SK-N-SH (cell line): ENCODE measurements around the gene PLA2G4B. TPM values are rescaled to one million over a fixed set of nuclear protein-coding genes. Genes with fewer than 3 reads are reported as not detected.

ENCODE experiments used
- CTCF ChIA-PET: fragments of 300-600, 350-600 bp; formaldehyde crosslinking; extraction: SDS; loops from one replicate; lab custom pipeline; 2021; lab: Yijun Ruan, JAX
- POLR2A ChIA-PET: fragments of 350-600 bp; sonication (Branson Sonifier 250); formaldehyde crosslinking; extraction: SDS; loops from one replicate; lab custom pipeline; 2020; ENCODE audit warnings: antibody characterized with exemption, inconsistent platforms; lab: Yijun Ruan, JAX
- DNase-seq: peaks from one replicate; pipeline ENCODE4 v3.0.0; 2012
- H2AFZ ChIP-seq: fragments of 200-600 bp; sonication (generic); 2 replicates; pipeline ENCODE4 v1.8.1; 2016; ENCODE audit warnings: antibody characterized with exemption, mild to moderate bottlenecking, low read depth
- H3F3A ChIP-seq: fragments of 200-600 bp; sonication (generic); replicated peaks from 2 replicates; pipeline ENCODE3; 2016; ENCODE audit warnings: antibody characterized with exemption, mild to moderate bottlenecking; ENCODE audit not compliant: insufficient read depth
- H3K27ac ChIP-seq, 2 experiments: fragments of 200-500 bp in 1 of 2; fragments of 200-600 bp in 1 of 2; sonication (Bioruptor generic) in 1 of 2; sonication (generic), shearing (Covaris generic) in 1 of 2; 2 replicates each; pipeline versions ENCODE4 v1.5.1 to v1.6.1; 2014 to 2016; ENCODE audit warnings: low read depth in 2 of 2, inconsistent platforms in 1 of 2, low read length in 1 of 2, mild to moderate bottlenecking in 1 of 2, mixed read lengths in 1 of 2
- H3K27me3 ChIP-seq: fragments of 200-600 bp; sonication (generic), shearing (Covaris generic); 2 replicates; pipeline ENCODE4 v1.6.1; 2016; ENCODE audit warnings: mixed run types; ENCODE audit not compliant: insufficient read depth
- H3K36me3 ChIP-seq, 2 experiments: fragments of 200-500 bp in 1 of 2; fragments of 200-600 bp in 1 of 2; sonication (Bioruptor generic) in 1 of 2; sonication (generic) in 1 of 2; replicated peaks in 1 of 2; 2 replicates each; pipeline versions ENCODE3 to v1.5.1; 2014 to 2016; ENCODE audit warnings: low read length in 1 of 2, mild to moderate bottlenecking in 1 of 2; ENCODE audit not compliant: insufficient read depth in 2 of 2, control insufficient read depth in 1 of 2
- H3K4me1 ChIP-seq, 2 experiments: fragments of 200-500 bp in 1 of 2; fragments of 200-600 bp in 1 of 2; sonication (Bioruptor generic) in 1 of 2; sonication (generic), shearing (Covaris generic) in 1 of 2; 2 replicates each; pipeline versions ENCODE4 v1.5.1 to v1.6.1; 2014 to 2016; ENCODE audit warnings: low read depth in 1 of 2, low read length in 1 of 2, mixed run types in 1 of 2; ENCODE audit not compliant: insufficient read depth in 2 of 2, control insufficient read depth in 1 of 2
- H3K4me2 ChIP-seq: fragments of 200-600 bp; sonication (generic), shearing (Covaris generic); 2 replicates; pipeline ENCODE4 v1.6.1; 2017; ENCODE audit warnings: mixed run types
- H3K4me3 ChIP-seq, 2 experiments: fragments of 200-500 bp in 1 of 2; fragments of 200-600 bp in 1 of 2; sonication (Bioruptor generic) in 1 of 2; sonication (generic), shearing (Covaris generic) in 1 of 2; 2 replicates each; pipeline versions ENCODE4 v1.5.1 to v1.8.1; 2014 to 2016; ENCODE audit warnings: low read depth in 2 of 2, inconsistent platforms in 1 of 2, low read length in 1 of 2, mild to moderate bottlenecking in 1 of 2, mixed read lengths in 1 of 2, moderate library complexity in 1 of 2
- H3K79me2 ChIP-seq: fragments of 200-600 bp; sonication (generic); 2 replicates; pipeline ENCODE4 v1.8.1; 2017; ENCODE audit warnings: mild to moderate bottlenecking; ENCODE audit not compliant: insufficient read depth
- H3K9ac ChIP-seq: fragments of 200-600 bp; sonication (generic); 2 replicates; pipeline ENCODE4 v1.6.1; 2017; ENCODE audit warnings: mixed run types
- H3K9me2 ChIP-seq: fragments of 200-600 bp; sonication (generic); 2 replicates; pipeline ENCODE4 v1.6.1; 2017; ENCODE audit warnings: mixed run types
- H3K9me3 ChIP-seq: fragments of 200-600 bp; sonication (generic); 2 replicates; pipeline ENCODE4 v1.6.1; 2017; ENCODE audit warnings: mixed run types, mild to moderate bottlenecking, moderate library complexity
- H4K20me1 ChIP-seq: fragments of 200-600 bp; sonication (generic); 2 replicates; pipeline ENCODE4 v1.6.1; 2017; ENCODE audit warnings: mild to moderate bottlenecking, mixed run types; ENCODE audit not compliant: insufficient read depth
- EP300 ChIP-seq, 2 experiments: IDR thresholded peaks; 2 replicates each; pipeline versions ENCODE4 v1.4.0 to v1.6.1; 2012; ENCODE audit warnings: borderline replicate concordance in 1 of 2, low read depth in 1 of 2, low read length in 1 of 2
- FOSL2 ChIP-seq: IDR thresholded peaks from 2 replicates; pipeline ENCODE4 v1.4.0; 2012; ENCODE audit warnings: low read depth, mild to moderate bottlenecking, moderate library complexity, borderline replicate concordance
- FOXM1 ChIP-seq: IDR thresholded peaks from 2 replicates; pipeline ENCODE4 v1.4.0; 2012; ENCODE audit warnings: low read depth, mild to moderate bottlenecking
- GABPA ChIP-seq: IDR thresholded peaks from 2 replicates; pipeline ENCODE4 v1.4.0; 2012; ENCODE audit warnings: low read depth, mild to moderate bottlenecking
- IRF3 ChIP-seq: fragments of 150-350 bp; IDR thresholded peaks from 2 replicates; pipeline ENCODE4 v1.6.1; 2016; ENCODE audit warnings: mild to moderate bottlenecking, low read depth, low read length
- RAD21 ChIP-seq: IDR thresholded peaks from 2 replicates; pipeline ENCODE4 v1.6.1; 2012; ENCODE audit warnings: mild to moderate bottlenecking, low read length
- REST ChIP-seq: IDR thresholded peaks from 2 replicates; pipeline ENCODE4 v1.6.1; 2012; ENCODE audit warnings: mild to moderate bottlenecking, low read depth, low read length, moderate library complexity
- SIN3A ChIP-seq: IDR thresholded peaks from 2 replicates; pipeline ENCODE4 v1.6.1; 2012; ENCODE audit warnings: low read depth, mild to moderate bottlenecking, low read length, moderate library complexity, borderline replicate concordance
- TCF12 ChIP-seq: IDR thresholded peaks from 2 replicates; pipeline ENCODE4 v1.4.0; 2012
- TEAD4 ChIP-seq: IDR thresholded peaks from 2 replicates; pipeline ENCODE4 v1.4.0; 2012; ENCODE audit warnings: mild to moderate bottlenecking, borderline replicate concordance; ENCODE audit not compliant: insufficient read depth
- USF2 ChIP-seq: fragments of 150-350 bp; IDR thresholded peaks from 2 replicates; pipeline ENCODE4 v1.6.1; 2017; ENCODE audit warnings: antibody characterized with exemption, low read length, low read depth, borderline replicate concordance
- WGBS: methylation state at CpG from one replicate; pipeline ENCODE4 v1.1.6; 2017; ENCODE audit warnings: low lambda C conversion rate; 5-methylcytosine and 5-hydroxymethylcytosine counted together
- polyA plus RNA-seq, 3 experiments: library from polyadenylated mRNA; depleted of rRNA; stranded (reverse); fragments of >200 nt; gene quantifications; 2 replicates each; pipeline ENCODE4 v1.2.3, GENCODE V29; 2012

PLA2G4B gene
- polyA plus RNA-seq, 1 of the 3 experiments (the other 2 are of a cell fraction): 5.3 TPM

GRCh38 chr15:41801185-41801584, 37.5 kb upstream of the PLA2G4B start (continued):
- TF ChIP-seq REST (no peak), FOXM1 (no peak), IRF3 (no peak), USF2 (no peak), SIN3A (no peak), EP300 (IDR thresholded peaks at IDR 0.05; ENCODE audit: borderline replicate concordance in 1 of 2, low read depth in 1 of 2, low read length in 1 of 2) (no peak), TEAD4 (no peak)
- TF ChIP-seq, all 33 proteins: peak for 0

- Histone ChIP-seq H3K36me3 (peaks cover 0 to 15% of the 10 kb centered on the region in 2 experiments), H3K9me2 (no peaks in the 10 kb centered on the region), H3K27ac (peak overlapping the region in 1 of 2 experiments; percentile 25; a peak in 2 of 4 replicates), H4K20me1 (no peaks in the 10 kb centered on the region), H3K4me2 (no peak overlapping the region), H3K4me1 (peaks cover 16 to 32% of the 10 kb centered on the region in 2 experiments; a peak in 3 of 4 replicates), H2AFZ (no peak overlapping the region), H3K79me2 (peaks cover 8% of the 10 kb centered on the region), H3K4me3 (no peak overlapping the region), H3K9me3 (no peaks in the 10 kb centered on the region)
- ChIA-PET CTCF (interaction anchor here (1.2 to 3.7 kb wide), 2 partner anchors 9 to 103 kb away, joined by 4 to 27 read pairs; no protein-coding TSS in a partner anchor), POLR2A (no interaction called here)
- 96% methylated on average over 3 of the region's 3 CpGs for WGBS
- no peak for DNase-seq
- TF ChIP-seq RAD21 (no peak), FOSL2 (peak; percentile 69; the same call in 1 of the 2 replicates), TCF12 (peak; percentile 32), GABPA (no peak)
- TF ChIP-seq, all 33 proteins: peak for 2
- Histone ChIP-seq H3F3A (peaks cover 11% of the 10 kb centered on the region), H3K9ac (no peak overlapping the region), H3K27me3 (no peaks in the 10 kb centered on the region)
These were observed 36.7 kb upstream of the PLA2G4B start for GRCh38 chr15:41801850-41802455.
